Stimulated activated CD4-positive, alpha-beta T cell treated with anti-CD3 and anti-CD28 coated beads, TNF-alpha, amount 100 ng/mL, for 1 hour (primary cell): ENCODE data around the gene RNF223.
"Not testable (repeated sequence)": the region's sequence is repeated elsewhere in the genome, so short reads cannot be mapped to it uniquely, and the experiment has no call there.

ENCODE experiments used
- DNase-seq, 3 donors: peaks; one replicate each; pipeline ENCODE4 v3.0.0-alpha.2; 2020; ENCODE audit warnings: low read depth in 3 of 3, low spot score in 1 of 3

RNF223 gene

DNA sequence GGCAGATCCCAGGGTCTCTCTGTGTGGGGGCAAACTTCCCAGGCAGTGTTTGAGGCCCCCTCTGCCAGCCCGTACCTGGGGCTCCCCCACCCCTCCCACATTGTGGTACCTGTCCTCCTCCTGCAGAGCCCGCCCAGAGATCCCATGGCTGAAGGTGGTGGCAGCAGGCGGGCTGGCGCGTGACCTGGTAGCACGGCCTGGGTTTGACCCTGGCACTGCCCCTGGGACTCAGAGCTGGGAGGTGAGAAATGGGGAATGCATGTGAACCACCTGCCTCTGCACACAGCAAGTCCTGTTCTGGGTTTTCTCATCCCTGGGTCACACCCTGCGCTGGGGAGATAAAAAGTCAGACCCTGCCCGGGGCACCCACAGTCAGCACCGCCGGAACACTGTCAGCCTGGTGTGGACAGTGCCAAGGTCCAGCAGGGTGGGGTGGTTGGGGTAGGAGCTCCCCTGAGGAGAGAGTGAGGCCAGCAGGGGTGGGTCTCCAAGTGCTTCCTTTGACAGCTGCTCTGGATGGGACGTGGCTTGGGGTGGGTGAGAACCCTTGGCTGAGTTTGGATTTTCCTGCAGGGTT, 42.4 kb downstream of the RNF223 start:
- DNase-seq, result no peak

GRCh38 chr1:1030867-1031658, 43.0 kb downstream of the RNF223 start:
- not testable (repeated sequence) for DNase-seq

GRCh38 chr1:1027791-1028190, 46.3 kb downstream of the RNF223 start:
- DNase-seq, result no peak

- no peak for DNase-seq
Measured at GRCh38 chr1:1026599-1027413, 47.3 kb downstream of the RNF223 start.

- DNase-seq, result no peak
Measured at GRCh38 chr1:1025730-1026129, 48.4 kb downstream of the RNF223 start.

GRCh38 chr1:1024771-1025699, 49.1 kb downstream of the RNF223 start:
- no peak for DNase-seq

DNA sequence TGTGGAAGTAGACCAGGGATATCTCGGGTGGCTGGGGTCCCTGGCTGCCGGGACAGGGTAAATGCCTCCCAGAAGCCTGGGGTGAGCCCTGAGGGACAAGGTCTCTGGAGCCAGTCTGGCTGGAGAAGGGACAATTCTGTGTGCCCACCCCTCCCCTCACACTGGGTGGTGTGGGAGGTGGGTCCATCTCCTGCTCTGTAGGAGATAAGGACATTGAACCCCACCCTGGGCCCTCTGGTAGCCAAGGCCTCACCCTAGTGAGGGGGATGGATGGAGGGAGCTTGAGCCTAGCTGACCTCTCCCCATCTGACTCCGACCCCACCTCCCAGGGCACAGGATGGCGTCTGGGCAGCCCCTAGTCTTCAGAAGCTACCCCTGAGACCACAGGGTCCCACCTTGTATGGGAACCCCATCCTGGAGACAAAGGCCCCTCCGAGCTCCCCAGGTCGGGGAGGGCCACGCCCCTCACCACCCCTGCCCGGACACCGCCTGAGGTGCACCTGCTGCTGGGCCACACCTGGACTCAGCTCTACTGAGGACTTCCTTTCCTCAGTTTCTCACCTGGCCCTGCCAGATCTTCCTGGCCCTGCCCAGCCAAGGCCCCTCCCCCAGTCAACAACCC, 49.8 kb downstream of the RNF223 start:
- no peak for DNase-seq

DNA sequence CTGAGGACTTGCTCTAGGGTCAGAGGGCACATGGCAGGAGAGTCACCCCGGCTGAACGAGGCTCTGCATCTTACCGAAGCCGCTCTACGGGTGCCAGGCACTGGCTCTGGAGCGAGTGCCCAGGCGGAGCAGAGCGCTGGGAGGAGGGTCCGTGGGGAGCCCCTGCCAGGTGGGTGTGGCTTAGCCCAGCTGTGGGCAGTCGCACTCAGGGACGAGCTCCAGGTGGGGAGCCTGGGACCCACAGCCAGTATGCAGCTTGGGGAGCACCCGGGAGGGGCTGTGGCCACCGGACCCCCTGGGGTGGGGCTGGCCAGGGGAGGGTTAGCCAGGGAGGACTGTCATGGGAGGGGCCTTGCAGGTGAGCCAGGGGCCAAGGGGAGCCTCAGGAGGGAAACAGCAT, 50.4 kb downstream of the RNF223 start:
- no peak for DNase-seq

- no peak for DNase-seq
Measured at GRCh38 chr1:1022302-1023009, 51.6 kb downstream of the RNF223 start.

- no peak for DNase-seq
Measured at GRCh38 chr1:1021920-1022259, 52.2 kb downstream of the RNF223 start.

- no peak for DNase-seq
Measured at GRCh38 chr1:1021010-1021919, 52.8 kb downstream of the RNF223 start.
